ENCODE results near the gene NELL2.

Gene NELL2

GRCh38 chr12:44674875-44675274 is 201.2 kb downstream of the NELL2 start:
- Histone ChIP-seq H3K27me3 (ENCODE audit: insufficient read depth, poor library complexity, severe bottlenecking) (no peaks in the 10 kb centered on the region), H3K27ac (replicated peaks) (no peak overlapping the region), H3K4me3 (replicated peaks; ENCODE audit: insufficient read depth, low read length) (no peak overlapping the region)
- DNase-seq (ENCODE audit: low read depth in 1 of 2, low spot score in 1 of 2), result no peak
- no peak for TF ChIP-seq POLR2AphosphoS5 (IDR thresholded peaks at IDR 0.05; ENCODE audit: low read depth)

DNA sequence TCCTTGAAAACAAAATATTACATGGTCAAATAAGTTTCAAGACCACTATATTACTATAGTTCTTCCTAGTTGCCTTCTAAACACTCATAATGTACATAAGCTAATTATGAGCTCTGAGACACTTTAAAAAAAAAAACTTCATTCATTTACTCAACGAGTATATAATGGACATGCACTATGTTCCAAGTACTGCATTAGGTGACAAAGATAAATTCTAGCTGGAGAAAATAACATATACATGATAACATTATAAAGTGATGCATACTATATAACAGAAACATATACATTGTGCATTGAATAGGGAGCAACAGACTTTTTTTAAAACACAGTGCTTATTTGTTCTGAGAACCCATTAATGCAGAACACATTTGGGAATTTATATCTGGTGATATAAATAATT is 202.3 kb downstream of the NELL2 start:
- H3K27me3 ChIP-seq (ENCODE audit: insufficient read depth, poor library complexity, severe bottlenecking), result no peaks in the 10 kb centered on the region
- TF ChIP-seq CTCF (IDR thresholded peaks at IDR 0.05; ENCODE audit: insufficient read depth, low read length) (no peak), POLR2AphosphoS5 (IDR thresholded peaks at IDR 0.05; ENCODE audit: low read depth) (no peak), SPI1 (IDR thresholded peaks at IDR 0.05; ENCODE audit: borderline replicate concordance, low read depth) (no peak), GABPA (IDR thresholded peaks at IDR 0.05; ENCODE audit: low read depth) (no peak), REST (IDR thresholded peaks at IDR 0.05; ENCODE audit: insufficient replicate concordance, low read depth) (no peak)
- no peak for DNase-seq (ENCODE audit: low read depth in 1 of 2, low spot score in 1 of 2)

GRCh38 chr12:44672042-44672441 is 204.1 kb downstream of the NELL2 start:
- H3K4me3 ChIP-seq (replicated peaks; ENCODE audit: insufficient read depth, low read length), result no peak overlapping the region
- DNase-seq (ENCODE audit: low read depth in 1 of 2, low spot score in 1 of 2), result no peak
- H3K27ac ChIP-seq (replicated peaks), result no peak overlapping the region
- no peaks in the 10 kb centered on the region for H3K27me3 ChIP-seq (ENCODE audit: insufficient read depth, poor library complexity, severe bottlenecking)
- TF ChIP-seq GABPA (IDR thresholded peaks at IDR 0.05; ENCODE audit: low read depth) (no peak), SPI1 (IDR thresholded peaks at IDR 0.05; ENCODE audit: borderline replicate concordance, low read depth) (no peak)

More for the DNA sequence above, 202.3 kb downstream of the NELL2 start:
- Histone ChIP-seq H3K4me3 (replicated peaks; ENCODE audit: insufficient read depth, low read length) (no peak overlapping the region), H3K27ac (replicated peaks) (no peak overlapping the region)

DNA sequence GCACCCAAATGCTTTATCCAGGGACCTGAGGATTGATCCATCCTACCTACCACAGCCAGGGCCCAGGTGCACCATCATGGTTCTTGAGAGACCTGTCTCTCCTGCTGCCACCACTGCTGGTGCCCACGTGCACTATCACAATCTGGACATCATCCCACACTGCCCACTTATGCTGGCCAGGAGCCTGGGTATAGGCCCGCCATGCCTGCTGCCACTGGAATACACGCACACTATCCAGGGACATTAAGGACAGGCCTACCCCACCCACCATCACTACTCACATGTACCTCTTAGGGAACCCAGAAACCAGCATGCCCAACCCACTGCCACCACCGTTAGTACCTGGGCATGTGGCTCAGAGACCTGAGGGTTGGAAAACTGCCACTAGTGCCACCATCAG is 207.7 kb downstream of the NELL2 start:
- Histone ChIP-seq H3K4me3 (replicated peaks; ENCODE audit: insufficient read depth, low read length) (no peak overlapping the region), H3K27me3 (ENCODE audit: insufficient read depth, poor library complexity, severe bottlenecking) (no peaks in the 10 kb centered on the region), H3K27ac (replicated peaks) (no peak overlapping the region)
- TF ChIP-seq REST (IDR thresholded peaks at IDR 0.05; ENCODE audit: insufficient replicate concordance, low read depth) (no peak), POLR2AphosphoS5 (IDR thresholded peaks at IDR 0.05; ENCODE audit: low read depth) (no peak), SPI1 (IDR thresholded peaks at IDR 0.05; ENCODE audit: borderline replicate concordance, low read depth) (no peak), GABPA (IDR thresholded peaks at IDR 0.05; ENCODE audit: low read depth) (no peak), CTCF (IDR thresholded peaks at IDR 0.05; ENCODE audit: insufficient read depth, low read length) (no peak)
- no peak for DNase-seq (ENCODE audit: low read depth in 1 of 2, low spot score in 1 of 2)

GRCh38 chr12:44667461-44667860 is 208.7 kb downstream of the NELL2 start:
- no peak for TF ChIP-seq CTCF (IDR thresholded peaks at IDR 0.05; ENCODE audit: insufficient read depth, low read length)
- H3K4me3 ChIP-seq (replicated peaks; ENCODE audit: insufficient read depth, low read length), result no peak overlapping the region
- H3K27ac ChIP-seq (replicated peaks), result no peak overlapping the region
- H3K27me3 ChIP-seq (ENCODE audit: insufficient read depth, poor library complexity, severe bottlenecking), result no peaks in the 10 kb centered on the region
- no peak for DNase-seq (ENCODE audit: low read depth in 1 of 2, low spot score in 1 of 2)
